Mesothelial cell of epicardium (in vitro differentiated cells): ENCODE data around the gene C1QTNF12. TPM values are rescaled to one million over a fixed set of nuclear protein-coding genes. Genes with fewer than 3 reads are reported as not detected.

ENCODE experiments used
- DNase-seq, 2 experiments: peaks; one replicate each; pipeline ENCODE4 v3.0.0; 2021; ENCODE audit warnings: low spot score in 2 of 2; ENCODE audit not compliant: unreplicated experiment in 2 of 2
- H3K27ac Mint-ChIP-seq: 2 replicates; pipeline ENCODE4 v1.8.0; 2021; ENCODE audit warnings: mixed read lengths
- H3K27me3 Mint-ChIP-seq: 2 replicates; pipeline ENCODE4 v1.8.0; 2021; ENCODE audit warnings: low read depth, mixed read lengths
- H3K36me3 Mint-ChIP-seq: 2 replicates; pipeline ENCODE4 v1.8.0; 2021; ENCODE audit warnings: mixed read lengths
- H3K4me1 Mint-ChIP-seq: 2 replicates; pipeline ENCODE4 v1.8.0; 2021; ENCODE audit warnings: mixed read lengths
- H3K4me3 Mint-ChIP-seq: 2 replicates; pipeline ENCODE4 v1.8.0; 2021; ENCODE audit warnings: mild to moderate bottlenecking, moderate library complexity, mixed read lengths
- H3K9me3 Mint-ChIP-seq: 2 replicates; pipeline ENCODE4 v1.8.0; 2021; ENCODE audit warnings: mixed read lengths
- total RNA-seq: library from RNA; stranded (reverse); gene quantifications from 3 replicates; pipeline ENCODE4 v1.2.1, GENCODE V29; 2021
- TF ChIP-seq, protein P1 (sequence below): fragments of 200-600 bp; sonication (generic); IDR thresholded peaks from one replicate; pipeline ENCODE4 v1.5.0; 2021; ENCODE audit warnings: antibody characterized with exemption; ENCODE audit not compliant: unreplicated experiment

The C1QTNF12 gene
- total RNA-seq, 1 donor from 2014 or later: 10.2 TPM

DNA sequence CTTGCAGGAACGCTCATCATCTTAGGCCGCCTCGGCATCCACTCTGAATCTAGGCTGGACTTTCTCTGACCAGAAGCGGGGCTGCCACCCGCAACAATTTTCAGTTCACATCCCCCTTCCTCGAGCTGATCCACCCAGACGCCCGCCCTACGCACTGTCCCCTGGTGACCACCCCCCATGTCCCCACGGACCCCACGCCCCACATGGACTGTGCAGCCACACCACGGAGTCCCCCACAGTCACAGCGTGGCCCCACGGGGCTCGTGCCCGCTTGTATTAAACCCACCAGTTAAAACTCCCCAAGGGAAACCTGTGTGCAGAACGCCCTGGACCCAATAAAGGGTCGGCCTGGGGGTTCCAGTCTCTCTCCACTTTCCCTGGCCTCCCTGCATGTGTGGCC, 13.0 kb upstream of the C1QTNF12 start:
- H3K27ac Mint-ChIP-seq: no peak overlapping the region
- peaks cover 37% of the 10 kb centered on the region for H3K36me3 Mint-ChIP-seq
- TF ChIP-seq, protein P1, sequence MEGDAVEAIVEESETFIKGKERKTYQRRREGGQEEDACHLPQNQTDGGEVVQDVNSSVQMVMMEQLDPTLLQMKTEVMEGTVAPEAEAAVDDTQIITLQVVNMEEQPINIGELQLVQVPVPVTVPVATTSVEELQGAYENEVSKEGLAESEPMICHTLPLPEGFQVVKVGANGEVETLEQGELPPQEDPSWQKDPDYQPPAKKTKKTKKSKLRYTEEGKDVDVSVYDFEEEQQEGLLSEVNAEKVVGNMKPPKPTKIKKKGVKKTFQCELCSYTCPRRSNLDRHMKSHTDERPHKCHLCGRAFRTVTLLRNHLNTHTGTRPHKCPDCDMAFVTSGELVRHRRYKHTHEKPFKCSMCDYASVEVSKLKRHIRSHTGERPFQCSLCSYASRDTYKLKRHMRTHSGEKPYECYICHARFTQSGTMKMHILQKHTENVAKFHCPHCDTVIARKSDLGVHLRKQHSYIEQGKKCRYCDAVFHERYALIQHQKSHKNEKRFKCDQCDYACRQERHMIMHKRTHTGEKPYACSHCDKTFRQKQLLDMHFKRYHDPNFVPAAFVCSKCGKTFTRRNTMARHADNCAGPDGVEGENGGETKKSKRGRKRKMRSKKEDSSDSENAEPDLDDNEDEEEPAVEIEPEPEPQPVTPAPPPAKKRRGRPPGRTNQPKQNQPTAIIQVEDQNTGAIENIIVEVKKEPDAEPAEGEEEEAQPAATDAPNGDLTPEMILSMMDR: no peak
- H3K9me3 Mint-ChIP-seq: no peaks in the 10 kb centered on the region
- no peak for DNase-seq
- no peak overlapping the region for H3K4me3 Mint-ChIP-seq
- H3K27me3 Mint-ChIP-seq: no peaks in the 10 kb centered on the region
- H3K4me1 Mint-ChIP-seq: no peaks in the 10 kb centered on the region

DNA sequence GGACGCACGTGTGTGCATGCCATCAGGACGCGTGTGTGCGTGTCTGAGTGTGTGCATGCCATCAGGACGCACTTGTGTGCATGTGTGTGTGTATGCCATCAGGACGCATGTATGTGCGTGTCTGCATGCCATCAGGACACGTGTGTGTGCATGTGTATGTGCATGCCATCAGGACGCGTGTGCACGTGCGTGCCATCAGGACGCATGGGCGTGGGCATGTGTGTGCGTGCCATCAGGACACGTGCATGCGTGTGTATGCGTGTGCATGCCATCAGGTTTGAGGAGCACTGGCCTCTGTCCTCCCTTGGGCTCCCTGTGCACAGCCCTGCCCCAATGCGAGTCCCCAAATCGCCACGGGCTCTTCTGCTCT, 12.6 kb upstream of the C1QTNF12 start:
- Mint-ChIP-seq H3K36me3 (peaks cover 36% of the 10 kb centered on the region), H3K27ac (no peak overlapping the region), H3K4me3 (no peak overlapping the region), H3K4me1 (no peaks in the 10 kb centered on the region), H3K27me3 (no peaks in the 10 kb centered on the region), H3K9me3 (no peaks in the 10 kb centered on the region)
- TF ChIP-seq, protein P1: no peak
- no peak for DNase-seq

DNA sequence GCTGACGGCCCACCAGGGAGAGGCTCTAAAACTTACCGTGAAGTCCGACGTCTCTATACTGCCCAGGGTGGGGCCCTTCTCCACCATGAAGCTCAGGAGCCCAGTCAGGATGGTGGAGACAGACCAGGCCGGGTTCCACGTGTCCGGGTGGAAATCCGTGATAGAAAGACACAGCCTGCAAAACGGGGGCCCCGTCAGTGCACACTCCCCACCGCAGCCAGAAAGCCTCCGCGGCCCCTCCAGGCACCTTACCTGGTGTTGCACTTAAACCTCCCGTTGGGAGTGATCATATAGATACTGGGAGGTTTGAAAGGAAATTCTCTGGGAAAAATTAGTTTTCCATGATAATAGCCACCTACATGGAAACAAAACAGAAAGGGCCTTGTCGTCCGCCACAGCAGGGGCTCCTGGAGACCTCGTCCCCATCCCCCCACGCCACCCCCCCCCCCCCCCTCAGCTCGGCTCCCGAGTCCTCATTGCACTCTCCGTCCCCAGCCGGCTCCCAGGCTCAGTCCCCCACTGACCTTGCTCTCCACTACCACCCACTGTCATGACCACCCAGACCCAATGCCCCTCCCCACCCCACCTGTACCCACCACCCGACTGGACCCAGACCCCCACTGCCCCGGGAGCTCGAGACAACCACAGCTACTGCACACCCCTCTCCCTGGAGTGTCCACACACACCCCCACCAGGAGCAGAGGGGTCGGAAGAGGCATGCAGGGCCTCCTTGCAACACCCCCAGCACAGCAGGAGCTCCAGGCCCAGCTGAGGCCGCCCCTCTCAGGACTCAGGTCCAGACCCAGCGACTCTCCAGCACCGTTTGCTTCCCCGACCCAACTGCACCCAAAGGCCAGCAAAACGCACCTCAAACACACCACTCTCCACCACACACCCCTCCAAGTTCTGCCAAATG, 10.7 kb upstream of the C1QTNF12 start:
- Mint-ChIP-seq H3K4me3 (no peak overlapping the region), H3K27me3 (no peaks in the 10 kb centered on the region), H3K27ac (no peak overlapping the region), H3K9me3 (no peaks in the 10 kb centered on the region), H3K36me3 (peaks cover 35% of the 10 kb centered on the region), H3K4me1 (no peaks in the 10 kb centered on the region)
- no peak for DNase-seq
- TF ChIP-seq, protein P1: no peak

DNA sequence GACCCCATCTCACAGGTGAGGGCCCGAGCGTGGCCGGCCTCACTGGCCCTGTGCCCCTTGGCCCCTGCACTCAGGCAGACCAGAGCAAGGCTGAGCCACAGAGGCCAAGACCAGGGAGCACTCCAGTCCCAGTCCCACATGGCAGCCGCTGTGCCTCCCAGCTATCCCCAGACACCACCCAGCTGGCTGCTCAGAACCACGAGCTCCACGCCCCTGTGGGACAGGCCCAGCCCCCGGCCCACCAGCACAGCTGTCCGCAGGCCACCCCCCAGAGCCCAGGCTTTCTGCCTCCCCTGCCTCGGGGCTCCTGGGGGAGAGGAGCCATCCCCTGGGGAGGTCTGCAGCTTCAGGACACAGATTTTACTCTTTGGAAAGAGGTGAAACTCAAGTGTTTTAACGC, 9.1 kb upstream of the C1QTNF12 start:
- Mint-ChIP-seq H3K9me3 (no peaks in the 10 kb centered on the region), H3K36me3 (peaks cover 30% of the 10 kb centered on the region), H3K4me1 (peaks cover 2% of the 10 kb centered on the region), H3K4me3 (no peak overlapping the region), H3K27me3 (no peaks in the 10 kb centered on the region), H3K27ac (no peak overlapping the region)
- TF ChIP-seq, protein P1: no peak
- no peak for DNase-seq

DNA sequence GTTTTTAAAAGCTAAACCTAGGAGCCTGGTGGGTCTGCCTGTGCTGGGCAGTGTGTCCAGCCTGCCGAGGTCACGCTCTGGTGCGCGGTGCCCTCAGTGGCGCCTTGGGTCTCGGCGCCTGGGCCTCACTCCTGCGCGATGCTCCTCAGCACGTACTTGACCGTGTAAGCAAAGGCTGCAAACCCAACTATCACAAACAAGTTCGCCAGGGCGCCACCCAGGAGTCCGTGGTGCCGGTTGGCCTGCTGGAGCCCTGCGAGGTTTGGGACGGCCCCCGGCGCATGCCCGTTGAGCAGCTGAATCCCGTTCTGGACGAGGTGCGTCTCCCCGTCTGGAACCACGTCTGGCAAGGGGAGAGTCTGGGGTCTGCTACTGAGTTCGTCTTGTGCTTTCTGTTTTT, 8.6 kb upstream of the C1QTNF12 start:
- no peaks in the 10 kb centered on the region for H3K9me3 Mint-ChIP-seq
- peaks cover 30% of the 10 kb centered on the region for H3K36me3 Mint-ChIP-seq
- no peak for DNase-seq
- TF ChIP-seq, protein P1: no peak
- no peak overlapping the region for H3K27ac Mint-ChIP-seq
- H3K4me1 Mint-ChIP-seq: peaks cover 2% of the 10 kb centered on the region
- no peaks in the 10 kb centered on the region for H3K27me3 Mint-ChIP-seq
- H3K4me3 Mint-ChIP-seq: no peak overlapping the region
